Neural progenitor cell (in vitro differentiated cells): ENCODE measurements around the gene HNRNPAB. TPM values are rescaled to one million over a fixed set of nuclear protein-coding genes. Genes with fewer than 3 reads are reported as not detected.

Experiments
- DNase-seq: peaks from one replicate; pipeline ENCODE4 v3.0.0-alpha.2; 2016; ENCODE audit warnings: low spot score
- H2AFZ ChIP-seq: fragments of 200-600 bp; sonication (generic); replicated peaks from 2 replicates; pipeline ENCODE4 v1.6.1; 2016; ENCODE audit warnings: antibody characterized with exemption
- H3F3A ChIP-seq: fragments of 200-600 bp; sonication (generic); 2 replicates; pipeline ENCODE4 v1.6.1; 2016; ENCODE audit warnings: antibody characterized with exemption, low read depth
- H3K27ac ChIP-seq: fragments of 200-600 bp; sonication (generic); 2 replicates; pipeline ENCODE4 v1.5.1; 2016; ENCODE audit warnings: mild to moderate bottlenecking
- H3K27me3 ChIP-seq: fragments of 200-600 bp; sonication (generic); 2 replicates; pipeline ENCODE4 v1.6.1; 2016; ENCODE audit warnings: mild to moderate bottlenecking, moderate library complexity
- H3K36me3 ChIP-seq: fragments of 200-600 bp; sonication (generic); 2 replicates; pipeline ENCODE4 v1.5.1; 2016
- H3K4me1 ChIP-seq: fragments of 200-600 bp; sonication (generic); 2 replicates; pipeline ENCODE4 v1.6.1; 2016; ENCODE audit warnings: mixed run types
- H3K4me2 ChIP-seq: fragments of 200-600 bp; sonication (generic); 2 replicates; pipeline ENCODE4 v1.6.1; 2016
- H3K4me3 ChIP-seq: fragments of 200-600 bp; sonication (generic); 2 replicates; pipeline ENCODE4 v1.5.1; 2016
- H3K79me2 ChIP-seq: fragments of 200-600 bp; sonication (generic); 2 replicates; pipeline ENCODE4 v1.6.1; 2016; ENCODE audit warnings: low read depth
- H3K9ac ChIP-seq: fragments of 200-600 bp; sonication (generic); 2 replicates; pipeline ENCODE4 v1.6.1; 2016
- H3K9me3 ChIP-seq: fragments of 200-600 bp; sonication (generic); 2 replicates; pipeline ENCODE4 v1.5.1; 2016; ENCODE audit warnings: low read depth
- H4K20me1 ChIP-seq: fragments of 200-600 bp; sonication (generic); 2 replicates; pipeline ENCODE4 v1.6.1; 2016; ENCODE audit warnings: low read depth
- H3K27ac Mint-ChIP-seq: 3 replicates; pipeline ENCODE4 v1.8.0; 2021; ENCODE audit warnings: mixed read lengths
- H3K27me3 Mint-ChIP-seq: 2 replicates; pipeline ENCODE4 v1.8.0; 2022; ENCODE audit warnings: low read depth, mild to moderate bottlenecking, inconsistent platforms, moderate library complexity, mixed read lengths; ENCODE audit not compliant: insufficient read depth
- H3K36me3 Mint-ChIP-seq: 3 replicates; pipeline ENCODE4 v1.8.0; 2021; ENCODE audit warnings: mixed read lengths
- H3K4me1 Mint-ChIP-seq: 3 replicates; pipeline ENCODE4 v1.8.0; 2021; ENCODE audit warnings: mixed read lengths
- H3K4me3 Mint-ChIP-seq: 3 replicates; pipeline ENCODE4 v1.8.0; 2021; ENCODE audit warnings: mild to moderate bottlenecking, moderate library complexity, mixed read lengths
- H3K9me3 Mint-ChIP-seq: 3 replicates; pipeline ENCODE4 v1.8.0; 2020; ENCODE audit warnings: mixed read lengths
- EZH2 ChIP-seq: fragments of 200-600 bp; sonication (generic); IDR thresholded peaks from 2 replicates; pipeline ENCODE4 v1.6.1; 2017; ENCODE audit warnings: antibody characterized with exemption, mild to moderate bottlenecking, moderate library complexity
- EZH2phosphoT487 ChIP-seq: fragments of 200-600 bp; sonication (generic); IDR thresholded peaks from 2 replicates; pipeline ENCODE4 v1.6.1; 2017; ENCODE audit warnings: antibody characterized with exemption
- total RNA-seq: library from RNA; depleted of rRNA; stranded (reverse); fragments of >200 nt; gene quantifications from 2 replicates; pipeline ENCODE4 v1.2.3, GENCODE V29; 2015; ENCODE audit warnings: low replicate concordance
- TF ChIP-seq, protein P1 (sequence below): fragments of 200-600 bp; sonication (generic); IDR thresholded peaks from 2 replicates; pipeline ENCODE4 v1.5.1; 2017; ENCODE audit warnings: antibody characterized with exemption, mild to moderate bottlenecking

The HNRNPAB gene
- total RNA-seq, 1 donor from 2014 or later = 195 TPM

DNA sequence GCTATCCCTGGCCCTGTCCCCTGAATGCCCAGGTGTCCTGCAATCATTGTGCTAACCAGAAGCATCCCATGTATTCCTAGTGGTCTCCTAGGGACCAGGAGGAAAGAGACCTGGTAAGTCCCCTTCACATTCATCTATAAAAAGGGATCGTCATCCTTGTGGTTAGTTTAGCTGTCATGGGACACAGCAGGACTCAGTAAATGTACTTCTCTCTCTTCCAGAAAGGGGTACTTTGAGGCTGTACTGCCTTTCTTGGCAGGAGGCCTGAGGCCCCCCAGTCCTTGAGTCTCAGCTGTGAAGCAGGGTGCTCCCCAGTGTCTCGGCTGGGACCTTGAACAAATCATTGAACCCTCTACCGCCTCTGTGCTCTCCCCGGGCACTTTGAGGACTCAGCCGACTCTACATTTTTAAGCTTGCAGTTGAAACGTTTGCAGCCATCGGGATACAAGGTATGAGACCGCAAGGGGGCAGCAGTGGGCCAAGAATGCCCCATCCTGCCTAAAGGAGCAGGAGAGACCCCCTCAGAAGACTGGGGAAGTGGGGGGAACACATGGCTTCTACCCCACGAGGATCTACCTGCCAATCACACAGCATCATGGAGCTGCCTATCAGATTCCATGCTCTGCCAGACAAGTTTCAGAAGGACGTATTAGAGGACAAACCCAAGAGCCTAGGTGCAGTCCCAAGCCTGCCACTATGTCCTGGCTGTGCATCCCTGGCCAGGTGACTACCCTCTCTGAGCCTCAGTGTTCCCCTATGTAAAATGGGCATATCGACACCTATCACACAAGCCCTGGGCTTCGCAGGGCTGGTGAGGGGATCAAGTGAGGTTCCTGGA lies 30.6 kb downstream of the HNRNPAB start:
- no peaks in the 10 kb centered on the region for H3K9me3 ChIP-seq
- peaks cover 30% of the 10 kb centered on the region for H3F3A ChIP-seq
- H3K9ac ChIP-seq = no peak overlapping the region
- H3K27me3 ChIP-seq = no peaks in the 10 kb centered on the region
- Mint-ChIP-seq H3K9me3 (no peaks in the 10 kb centered on the region), H3K4me3 (peak overlapping the region; percentile 24), H3K27ac (no peak overlapping the region), H3K4me1 (peaks cover 22% of the 10 kb centered on the region), H3K36me3 (peaks cover 10% of the 10 kb centered on the region), H3K27me3 (peaks cover 7% of the 10 kb centered on the region)
- H4K20me1 ChIP-seq = peaks cover 16% of the 10 kb centered on the region
- H3K79me2 ChIP-seq = peaks cover 18% of the 10 kb centered on the region
- no peaks in the 10 kb centered on the region for H3K36me3 ChIP-seq
- TF ChIP-seq EZH2 = no peak
- no peak for TF ChIP-seq EZH2phosphoT487
- TF ChIP-seq, protein P1, sequence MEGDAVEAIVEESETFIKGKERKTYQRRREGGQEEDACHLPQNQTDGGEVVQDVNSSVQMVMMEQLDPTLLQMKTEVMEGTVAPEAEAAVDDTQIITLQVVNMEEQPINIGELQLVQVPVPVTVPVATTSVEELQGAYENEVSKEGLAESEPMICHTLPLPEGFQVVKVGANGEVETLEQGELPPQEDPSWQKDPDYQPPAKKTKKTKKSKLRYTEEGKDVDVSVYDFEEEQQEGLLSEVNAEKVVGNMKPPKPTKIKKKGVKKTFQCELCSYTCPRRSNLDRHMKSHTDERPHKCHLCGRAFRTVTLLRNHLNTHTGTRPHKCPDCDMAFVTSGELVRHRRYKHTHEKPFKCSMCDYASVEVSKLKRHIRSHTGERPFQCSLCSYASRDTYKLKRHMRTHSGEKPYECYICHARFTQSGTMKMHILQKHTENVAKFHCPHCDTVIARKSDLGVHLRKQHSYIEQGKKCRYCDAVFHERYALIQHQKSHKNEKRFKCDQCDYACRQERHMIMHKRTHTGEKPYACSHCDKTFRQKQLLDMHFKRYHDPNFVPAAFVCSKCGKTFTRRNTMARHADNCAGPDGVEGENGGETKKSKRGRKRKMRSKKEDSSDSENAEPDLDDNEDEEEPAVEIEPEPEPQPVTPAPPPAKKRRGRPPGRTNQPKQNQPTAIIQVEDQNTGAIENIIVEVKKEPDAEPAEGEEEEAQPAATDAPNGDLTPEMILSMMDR = peak; percentile 86
- H3K4me3 ChIP-seq = no peak overlapping the region
- no peak overlapping the region for H3K27ac ChIP-seq
- DNase-seq = peak; percentile 89
- no peak overlapping the region for H2AFZ ChIP-seq
- no peak overlapping the region for H3K4me2 ChIP-seq
- H3K4me1 ChIP-seq = peaks cover 9% of the 10 kb centered on the region

GRCh38 chr5:178235588-178235974 lies 31.2 kb downstream of the HNRNPAB start:
- Histone ChIP-seq H3K4me2 (no peak overlapping the region), H3K27ac (no peak overlapping the region), H3K9ac (no peak overlapping the region), H3K4me1 (peaks cover 9% of the 10 kb centered on the region), H3K9me3 (no peaks in the 10 kb centered on the region), H3K79me2 (peaks cover 15% of the 10 kb centered on the region), H4K20me1 (peaks cover 15% of the 10 kb centered on the region), H2AFZ (no peak overlapping the region), H3K36me3 (no peaks in the 10 kb centered on the region), H3K27me3 (no peaks in the 10 kb centered on the region), H3F3A (peaks cover 30% of the 10 kb centered on the region), H3K4me3 (no peak overlapping the region)
- Mint-ChIP-seq H3K36me3 (peaks cover 6% of the 10 kb centered on the region), H3K9me3 (no peaks in the 10 kb centered on the region), H3K27ac (peak overlapping the region; percentile 57), H3K4me1 (peaks cover 21% of the 10 kb centered on the region), H3K4me3 (no peak overlapping the region), H3K27me3 (peaks cover 9% of the 10 kb centered on the region)
- TF ChIP-seq EZH2 = no peak
- TF ChIP-seq, protein P1 = no peak
- no peak for TF ChIP-seq EZH2phosphoT487
- no peak for DNase-seq

- Histone ChIP-seq H3K9me3 (no peaks in the 10 kb centered on the region), H4K20me1 (peaks cover 10% of the 10 kb centered on the region), H3F3A (peaks cover 30% of the 10 kb centered on the region), H3K27me3 (no peaks in the 10 kb centered on the region), H3K79me2 (peaks cover 9% of the 10 kb centered on the region), H3K4me3 (no peak overlapping the region), H3K27ac (no peak overlapping the region), H2AFZ (no peak overlapping the region), H3K36me3 (no peaks in the 10 kb centered on the region), H3K4me2 (no peak overlapping the region), H3K4me1 (peaks cover 8% of the 10 kb centered on the region), H3K9ac (no peak overlapping the region)
- H3K27me3 Mint-ChIP-seq = peaks cover 10% of the 10 kb centered on the region
- peak overlapping the region; percentile 42 for H3K27ac Mint-ChIP-seq
- no peak overlapping the region for H3K4me3 Mint-ChIP-seq
- DNase-seq = no peak
- no peaks in the 10 kb centered on the region for H3K9me3 Mint-ChIP-seq
- H3K36me3 Mint-ChIP-seq = peaks cover 2% of the 10 kb centered on the region
- peaks cover 18% of the 10 kb centered on the region for H3K4me1 Mint-ChIP-seq
- no peak for TF ChIP-seq EZH2phosphoT487
- no peak for TF ChIP-seq EZH2
- TF ChIP-seq, protein P1 = no peak
Measured at GRCh38 chr5:178236126-178236525, 31.8 kb downstream of the HNRNPAB start.
